Activated T-cell treated with anti-CD3 and anti-CD28 coated beads, Interleukin-2, amount 50 U/mL, for 72 hours (primary cell): ENCODE results near the gene GPR137B. TPM values are rescaled to one million over a fixed set of nuclear protein-coding genes. Genes with fewer than 3 reads are reported as not detected.
"Not testable (repeated sequence)": the region's sequence is repeated elsewhere in the genome, so short reads cannot be mapped to it uniquely, and the experiment has no call there.

ENCODE experiments used
- ATAC-seq, 2 donors: fragments of 150-1000 bp; cut with Tn5 transposase; replicated peaks in 1 of 2; 2 replicates each; pipeline ENCODE4 v1.10.0; 2021; ENCODE audit warnings: moderate library complexity in 2 of 2, mild to moderate bottlenecking in 1 of 2
- DNase-seq, 2 donors: peaks; one replicate each; pipeline ENCODE4 v3.0.0; 2021 to 2022; ENCODE audit warnings: mixed read lengths in 1 of 2
- H3K27ac Mint-ChIP-seq: one replicate; pipeline ENCODE4 v1.8.0; 2022; ENCODE audit warnings: mild to moderate bottlenecking, moderate library complexity, mixed read lengths
- H3K27me3 Mint-ChIP-seq: one replicate; pipeline ENCODE4 v1.8.0; 2022; ENCODE audit warnings: low read depth, mixed read lengths
- H3K36me3 Mint-ChIP-seq, 2 donors: one replicate each; pipeline ENCODE4 v1.8.0; 2022; ENCODE audit warnings: mixed read lengths in 2 of 2, mild to moderate bottlenecking in 1 of 2; ENCODE audit not compliant: insufficient read depth in 2 of 2
- H3K4me1 Mint-ChIP-seq: one replicate; pipeline ENCODE4 v1.8.0; 2022; ENCODE audit warnings: low read depth, mixed read lengths
- H3K4me3 Mint-ChIP-seq, 2 donors: one replicate each; pipeline ENCODE4 v1.8.0; 2022; ENCODE audit warnings: mild to moderate bottlenecking in 2 of 2, mixed read lengths in 2 of 2, moderate library complexity in 2 of 2
- H3K9me3 Mint-ChIP-seq, 2 donors: one replicate each; pipeline ENCODE4 v1.8.0; 2022; ENCODE audit warnings: mixed read lengths in 2 of 2
- total RNA-seq, 2 donors: library from RNA; stranded (reverse); gene quantifications; one replicate each; pipeline ENCODE4 v1.2.3, GENCODE V29; 2022

GPR137B gene
- total RNA-seq, 2 donors from 2014 or later: 4.7 to 7.1 TPM

DNA sequence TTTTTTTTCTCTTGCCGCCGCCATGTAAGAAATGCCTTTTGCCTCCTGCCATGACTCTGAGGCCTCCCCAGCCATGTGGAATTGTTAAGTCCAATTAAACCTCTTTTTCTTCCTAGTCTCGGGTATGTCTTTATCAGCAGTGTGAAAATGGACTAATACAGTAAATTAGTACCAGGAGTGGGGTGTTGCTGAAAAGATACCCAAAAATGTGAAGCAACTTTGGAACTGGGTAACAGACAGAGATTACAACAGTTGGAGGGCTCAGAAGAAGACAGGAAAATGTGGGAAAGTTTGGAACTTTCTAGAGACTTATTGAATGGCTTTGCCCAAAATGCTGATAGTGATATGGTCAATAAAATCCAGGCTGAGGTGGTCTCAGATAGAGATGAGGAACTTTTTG, 19.4 kb downstream of the GPR137B start:
- H3K4me3 Mint-ChIP-seq, ATAC-seq, H3K27me3 Mint-ChIP-seq, DNase-seq, H3K27ac Mint-ChIP-seq: not testable (repeated sequence)
- Mint-ChIP-seq H3K9me3 (peaks cover 12 to 18% of the 10 kb centered on the region in 2 donors), H3K4me1 (peaks cover 29% of the 10 kb centered on the region), H3K36me3 (peaks cover 19 to 20% of the 10 kb centered on the region in 2 donors)

DNA sequence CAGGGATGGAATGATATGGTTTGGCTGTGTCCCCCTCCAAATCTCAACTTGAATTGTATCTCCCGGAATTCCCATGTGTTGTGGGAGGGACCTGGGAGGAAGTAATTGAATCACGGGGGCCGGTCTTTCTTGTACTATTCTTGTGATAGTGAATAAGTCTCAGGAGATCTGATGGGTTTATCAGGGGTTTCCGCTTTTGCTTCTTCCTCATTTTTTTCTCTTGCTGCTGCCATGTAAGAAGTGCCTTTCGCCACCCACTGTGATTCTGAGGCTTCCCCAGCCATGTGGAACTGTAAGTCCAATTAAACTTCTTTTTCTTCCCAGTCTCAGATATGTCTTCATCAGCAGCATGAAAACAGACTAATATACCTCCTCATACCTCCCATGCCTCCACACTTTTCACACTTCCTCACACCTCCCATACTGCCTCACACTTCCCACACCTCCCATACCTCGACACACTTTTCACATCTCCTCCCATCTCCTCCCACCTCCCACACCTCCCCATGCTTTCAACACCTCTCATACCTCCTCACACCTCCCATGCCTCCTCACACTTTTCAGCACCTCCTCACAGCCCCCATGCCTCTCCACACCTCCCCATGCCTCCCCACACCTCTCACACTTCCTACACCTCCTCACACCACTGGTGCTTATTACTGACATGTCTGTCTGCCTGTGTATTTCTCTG, 21.3 kb downstream of the GPR137B start:
- no peaks in the 10 kb centered on the region for H3K27me3 Mint-ChIP-seq
- peaks cover 19 to 20% of the 10 kb centered on the region in 2 donors for H3K36me3 Mint-ChIP-seq
- DNase-seq: no peak
- peaks cover 12 to 18% of the 10 kb centered on the region in 2 donors for H3K9me3 Mint-ChIP-seq
- peaks cover 29% of the 10 kb centered on the region for H3K4me1 Mint-ChIP-seq
- peak overlapping the region; percentile 66 for H3K27ac Mint-ChIP-seq
- no peak overlapping the region for H3K4me3 Mint-ChIP-seq
- no peak for ATAC-seq

DNA sequence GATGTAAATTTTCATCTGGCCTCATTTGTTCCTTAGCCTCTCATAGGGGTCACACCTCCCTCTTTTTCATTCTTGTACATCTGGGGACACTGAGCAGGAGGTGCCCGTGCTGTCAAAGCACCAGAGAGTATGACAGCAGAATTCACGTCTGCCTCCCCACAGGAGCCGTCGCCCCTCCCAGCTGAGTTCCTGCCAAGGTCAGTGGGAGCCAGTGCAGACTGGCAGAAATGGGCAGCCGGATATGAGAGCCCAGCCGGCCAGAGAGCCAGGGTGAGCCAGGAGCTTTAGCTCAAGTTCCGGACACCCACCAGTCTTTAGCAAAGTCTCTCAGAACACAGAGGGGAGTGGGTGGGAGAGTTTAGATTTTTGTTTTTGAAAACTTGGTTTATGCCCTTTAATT, 21.9 kb downstream of the GPR137B start:
- Mint-ChIP-seq H3K36me3 (peaks cover 19 to 20% of the 10 kb centered on the region in 2 donors), H3K4me3 (no peak overlapping the region), H3K27ac (peak overlapping the region; percentile 66), H3K9me3 (peaks cover 12 to 18% of the 10 kb centered on the region in 2 donors), H3K27me3 (no peaks in the 10 kb centered on the region), H3K4me1 (peaks cover 22% of the 10 kb centered on the region)
- DNase-seq: no peak
- ATAC-seq: no peak

DNA sequence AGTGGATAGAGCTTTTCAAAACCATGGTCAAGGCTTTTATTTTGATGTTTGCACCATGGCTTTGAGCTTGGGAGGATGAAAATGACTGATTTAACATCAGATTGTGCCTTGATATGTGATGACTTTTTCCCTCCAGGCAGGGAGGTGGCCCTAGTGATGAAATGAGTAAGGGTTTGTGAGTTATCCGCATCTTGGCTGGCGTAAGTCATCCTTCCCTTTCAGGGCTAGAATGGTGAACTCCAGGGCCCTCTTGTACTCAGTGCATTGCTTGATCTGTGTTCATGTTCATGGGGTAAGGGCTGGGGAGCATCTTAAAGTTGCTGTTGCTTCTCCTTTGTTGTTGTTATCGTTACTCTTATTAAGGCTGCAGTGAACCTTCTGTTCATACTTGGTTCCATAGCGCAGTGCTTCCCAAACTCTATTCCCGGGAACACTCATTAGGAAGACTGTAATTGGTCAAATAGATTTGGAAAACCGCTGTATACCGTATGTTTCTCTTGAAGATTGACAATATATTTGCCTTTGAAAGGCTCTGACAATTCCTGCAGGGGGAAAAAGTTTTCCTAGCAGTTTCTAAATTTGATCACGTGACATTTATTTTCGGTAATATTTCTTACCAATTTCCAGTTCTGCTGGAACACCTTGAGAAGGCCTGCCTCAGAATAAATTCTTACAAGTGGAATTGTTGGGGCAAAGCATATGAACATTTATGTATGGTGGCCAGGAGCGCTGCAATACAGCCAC, 23.1 kb downstream of the GPR137B start:
- DNase-seq (no peak), ATAC-seq (peak; percentile 36 to 74)
- Mint-ChIP-seq H3K4me3 (no peak overlapping the region), H3K27me3 (no peaks in the 10 kb centered on the region), H3K9me3 (peaks cover 11 to 17% of the 10 kb centered on the region in 2 donors), H3K27ac (no peak overlapping the region), H3K36me3 (peaks cover 18 to 20% of the 10 kb centered on the region in 2 donors), H3K4me1 (peaks cover 19% of the 10 kb centered on the region)

DNA sequence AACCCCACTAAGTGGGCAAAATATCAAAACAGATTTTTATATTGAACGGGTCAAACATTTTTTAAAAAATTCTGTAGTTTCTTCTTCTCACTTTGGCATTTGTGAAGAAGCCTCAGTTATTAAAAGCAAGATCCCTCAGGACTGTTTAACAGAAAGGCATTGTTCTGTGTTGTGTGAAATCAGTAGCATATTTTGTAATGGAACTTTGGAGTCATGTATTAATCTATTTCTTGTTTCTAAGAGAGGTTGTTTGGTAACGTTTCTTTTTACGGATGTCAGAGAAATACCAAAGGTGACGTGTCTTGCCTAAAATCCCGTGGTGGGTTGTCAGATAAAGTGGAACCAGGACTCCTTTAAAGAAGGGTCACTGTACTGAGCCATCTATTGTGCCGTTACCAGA, 23.7 kb downstream of the GPR137B start:
- DNase-seq (no peak), ATAC-seq (no peak)
- H3K9me3 Mint-ChIP-seq: peaks cover 7 to 14% of the 10 kb centered on the region in 2 donors
- no peaks in the 10 kb centered on the region for H3K27me3 Mint-ChIP-seq
- H3K36me3 Mint-ChIP-seq: peaks cover 14 to 15% of the 10 kb centered on the region in 2 donors
- no peak overlapping the region for H3K4me3 Mint-ChIP-seq
- no peak overlapping the region for H3K27ac Mint-ChIP-seq
- H3K4me1 Mint-ChIP-seq: peaks cover 15% of the 10 kb centered on the region

DNA sequence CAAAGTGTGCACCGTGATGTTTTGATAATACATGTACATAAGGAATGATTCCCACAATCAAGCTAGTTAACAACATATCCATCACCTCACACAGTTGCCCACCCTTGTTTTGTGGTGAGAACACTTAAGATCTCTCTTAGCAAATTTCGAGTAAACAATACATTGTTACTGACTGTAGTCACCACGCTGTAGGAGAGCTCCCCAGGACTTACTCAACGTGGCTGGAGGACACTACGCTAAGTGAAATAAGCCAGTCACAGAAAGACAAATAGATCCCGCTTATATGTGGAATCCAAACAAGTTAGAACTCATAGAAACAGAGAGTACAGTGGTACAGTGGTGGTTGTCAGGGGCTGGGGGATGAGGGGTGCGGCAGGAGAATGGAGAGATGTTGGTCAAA, 24.8 kb downstream of the GPR137B start:
- ATAC-seq (no peak), DNase-seq (no peak)
- Mint-ChIP-seq H3K27ac (no peak overlapping the region), H3K4me1 (peaks cover 15% of the 10 kb centered on the region), H3K9me3 (peaks cover 0 to 3% of the 10 kb centered on the region in 2 donors), H3K4me3 (no peak overlapping the region), H3K36me3 (peaks cover 4 to 5% of the 10 kb centered on the region in 2 donors), H3K27me3 (no peaks in the 10 kb centered on the region)

DNA sequence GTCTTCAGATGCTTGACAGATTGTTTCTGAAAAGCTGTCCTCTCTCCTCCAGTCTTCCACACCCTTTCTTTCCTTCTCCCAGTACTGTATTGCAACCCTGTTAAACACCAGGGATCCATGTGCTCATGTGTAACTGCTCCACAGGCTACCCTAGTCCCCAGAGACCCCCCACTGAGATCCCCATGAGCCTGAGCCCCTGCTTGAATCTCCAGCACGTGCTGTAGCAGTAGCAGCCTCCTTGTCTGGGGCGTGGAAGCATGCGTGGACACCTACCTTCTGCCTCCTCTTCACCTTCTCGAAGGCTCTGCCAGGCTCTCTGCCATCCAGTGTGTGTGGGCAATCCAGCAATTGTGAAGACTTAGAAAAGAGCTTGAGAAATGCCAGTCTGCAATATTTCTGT, 25.2 kb downstream of the GPR137B start:
- Mint-ChIP-seq H3K27me3 (no peaks in the 10 kb centered on the region), H3K4me3 (no peak overlapping the region), H3K9me3 (peaks cover 0 to 3% of the 10 kb centered on the region in 2 donors), H3K4me1 (peaks cover 15% of the 10 kb centered on the region), H3K36me3 (peaks cover 4 to 5% of the 10 kb centered on the region in 2 donors), H3K27ac (no peak overlapping the region)
- ATAC-seq (no peak), DNase-seq (no peak)

DNA sequence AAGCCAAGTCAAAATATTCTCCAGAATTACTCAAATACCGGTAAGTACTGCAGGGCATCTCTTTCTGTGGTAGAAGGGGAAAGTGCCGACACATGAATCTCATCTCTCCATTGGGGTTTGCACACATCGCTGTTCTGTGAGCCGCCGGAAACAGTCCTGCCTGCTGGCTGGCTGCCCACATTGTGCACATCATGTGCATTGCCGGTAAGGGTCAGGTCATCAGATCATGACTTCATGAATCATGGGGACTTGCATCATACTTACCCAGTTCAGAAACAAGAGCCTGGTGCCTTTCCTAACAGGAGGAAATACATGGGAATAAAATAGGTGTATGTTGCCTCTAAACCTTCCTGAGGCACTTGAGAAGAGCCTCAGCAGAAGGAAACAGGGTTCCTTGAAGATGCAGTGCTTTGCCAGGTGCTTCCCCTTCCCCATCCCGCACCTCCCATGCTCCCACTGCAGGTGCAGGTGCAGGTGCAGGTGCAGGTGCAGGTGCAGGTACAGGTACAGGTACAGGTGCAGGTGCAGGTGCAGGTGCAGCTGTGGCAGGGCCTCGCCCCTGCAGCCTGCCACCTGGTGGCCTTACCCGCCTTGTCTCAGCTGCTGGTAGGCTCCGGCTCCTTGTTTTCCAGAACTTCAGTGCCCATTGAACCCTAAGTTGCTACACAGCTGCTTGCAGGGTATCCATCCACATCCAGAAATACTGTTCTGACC, 26.5 kb downstream of the GPR137B start:
- H3K4me3 Mint-ChIP-seq: no peak overlapping the region
- no peaks in the 10 kb centered on the region for H3K9me3 Mint-ChIP-seq
- H3K27me3 Mint-ChIP-seq: no peaks in the 10 kb centered on the region
- H3K27ac Mint-ChIP-seq: no peak overlapping the region
- ATAC-seq (peak in 1 of 2 donors; percentile 84), DNase-seq (peak; percentile 12 to 51)
- peaks cover 2% of the 10 kb centered on the region in 2 donors for H3K36me3 Mint-ChIP-seq
- H3K4me1 Mint-ChIP-seq: peaks cover 10% of the 10 kb centered on the region

DNA sequence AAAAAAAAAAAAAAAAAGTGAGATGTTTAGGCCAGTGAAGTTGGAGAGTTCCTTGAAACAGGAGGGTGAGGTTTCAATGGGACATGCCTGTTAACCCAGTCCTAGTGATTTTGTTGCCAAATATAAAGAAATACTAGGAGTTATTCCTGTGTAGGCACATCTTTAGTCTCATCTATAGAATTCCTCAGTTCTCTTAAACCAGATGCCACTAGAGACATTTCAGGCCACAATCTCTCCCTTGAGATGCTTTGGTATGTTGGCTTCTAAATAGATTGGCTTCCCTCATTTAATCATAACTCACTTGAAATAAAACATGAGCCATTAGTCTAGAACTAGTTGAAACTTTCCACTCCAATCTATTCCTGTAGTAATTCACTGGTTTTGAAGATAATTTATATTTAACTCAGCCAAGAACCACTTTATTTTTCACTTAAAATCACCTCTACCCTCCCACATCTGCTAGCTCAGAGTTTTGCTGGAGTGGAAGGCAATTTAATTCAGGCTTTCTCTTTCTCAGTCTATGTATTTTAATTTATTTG, 29.8 kb downstream of the GPR137B start:
- no peaks in the 10 kb centered on the region for H3K4me1 Mint-ChIP-seq
- H3K36me3 Mint-ChIP-seq: peaks cover 0 to 2% of the 10 kb centered on the region in 2 donors
- no peak overlapping the region for H3K4me3 Mint-ChIP-seq
- DNase-seq (no peak), ATAC-seq (no peak)
- H3K9me3 Mint-ChIP-seq: no peaks in the 10 kb centered on the region
- no peaks in the 10 kb centered on the region for H3K27me3 Mint-ChIP-seq
- no peak overlapping the region for H3K27ac Mint-ChIP-seq

DNA sequence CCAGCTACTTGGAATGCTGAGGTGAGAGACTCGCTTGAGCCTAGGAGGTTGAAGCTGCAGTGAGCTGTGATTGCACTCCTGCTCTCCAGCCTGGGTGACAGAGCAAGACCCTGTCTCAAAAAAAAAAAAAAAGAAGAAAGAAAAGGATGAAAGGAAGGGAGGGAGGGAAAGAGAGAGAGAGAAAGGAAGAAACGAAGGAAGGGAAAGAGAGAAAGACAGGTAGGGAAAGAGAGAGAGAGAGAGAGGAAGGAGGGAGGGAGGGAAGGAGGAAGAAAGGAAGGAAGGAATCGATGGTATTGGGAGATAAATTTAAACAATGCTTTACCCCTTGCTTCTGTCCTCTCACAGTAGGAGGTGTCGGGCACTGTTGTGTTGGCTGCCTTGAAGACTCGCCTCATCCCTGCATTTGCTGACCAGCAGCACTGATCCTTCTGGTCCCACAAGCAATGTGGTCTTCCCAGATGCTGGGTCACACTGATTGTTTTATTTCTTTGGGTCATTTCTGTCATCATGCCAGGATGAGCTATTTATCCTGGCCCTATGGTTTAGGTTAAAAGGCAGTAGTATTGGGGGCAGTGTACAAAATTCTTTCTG, 30.9 kb downstream of the GPR137B start:
- no peaks in the 10 kb centered on the region for H3K9me3 Mint-ChIP-seq
- peaks cover 0 to 2% of the 10 kb centered on the region in 2 donors for H3K36me3 Mint-ChIP-seq
- DNase-seq (no peak), ATAC-seq (no peak)
- no peak overlapping the region for H3K27ac Mint-ChIP-seq
- no peaks in the 10 kb centered on the region for H3K4me1 Mint-ChIP-seq
- H3K4me3 Mint-ChIP-seq: no peak overlapping the region
- H3K27me3 Mint-ChIP-seq: no peaks in the 10 kb centered on the region

DNA sequence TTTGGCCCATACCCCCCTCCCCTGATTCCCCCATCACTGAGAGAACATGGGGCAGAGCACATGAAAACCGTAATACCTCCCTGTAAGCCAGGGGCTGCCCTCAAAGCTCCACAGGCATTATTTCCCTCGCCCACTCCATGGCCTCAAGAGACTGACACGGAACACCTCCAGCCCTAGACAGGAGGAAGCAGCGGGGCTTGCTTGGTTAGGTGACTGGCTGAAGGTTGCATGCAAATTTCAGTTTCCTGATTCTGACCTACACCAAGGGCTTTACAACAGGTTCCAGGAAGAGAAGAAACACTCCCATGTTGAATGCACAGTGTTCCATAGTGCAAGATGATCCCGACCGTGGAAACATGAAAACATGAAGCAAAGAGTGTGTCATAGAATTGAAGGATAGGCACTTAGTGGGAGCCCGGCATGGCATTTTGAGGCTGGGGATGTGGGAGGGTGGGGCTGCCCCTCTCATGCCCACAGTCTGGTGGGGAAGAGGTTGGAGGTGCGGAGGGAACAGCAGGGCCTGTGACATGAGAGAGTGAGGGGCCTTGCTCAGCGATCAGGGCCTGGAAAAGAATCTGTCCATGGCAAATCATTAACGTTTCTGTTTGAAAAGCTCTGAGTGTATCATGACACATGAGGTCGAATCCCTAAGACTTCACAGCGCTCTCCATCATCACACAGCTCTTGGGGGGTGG, 33.5 kb downstream of the GPR137B start:
- no peak overlapping the region for H3K4me3 Mint-ChIP-seq
- no peaks in the 10 kb centered on the region for H3K9me3 Mint-ChIP-seq
- DNase-seq: no peak
- no peaks in the 10 kb centered on the region for H3K27me3 Mint-ChIP-seq
- H3K27ac Mint-ChIP-seq: no peak overlapping the region
- no peak for ATAC-seq
- peaks cover 0 to 2% of the 10 kb centered on the region in 2 donors for H3K36me3 Mint-ChIP-seq
- H3K4me1 Mint-ChIP-seq: no peaks in the 10 kb centered on the region
